ENCODE data around the gene MKRN2. TPM values are rescaled to one million over a fixed set of nuclear protein-coding genes. Genes with fewer than 3 reads are reported as not detected.
"Not testable (repeated sequence)": the region's sequence is repeated elsewhere in the genome, so short reads cannot be mapped to it uniquely, and the experiment has no call there.

The MKRN2 gene
- total RNA-seq, 1 donor: 19.7 TPM

- H3K27me3 ChIP-seq (ENCODE audit: insufficient read depth, low read length); H3K9me3 ChIP-seq (ENCODE audit: low read depth, low read length); H3K4me3 ChIP-seq (ENCODE audit: low read length): not testable (repeated sequence)
- H3K4me1 ChIP-seq (ENCODE audit: insufficient read depth, low read length): peaks cover 44% of the 10 kb centered on the region
Measured at GRCh38 chr3:12624964-12625363, 68.1 kb downstream of the MKRN2 start.

DNA sequence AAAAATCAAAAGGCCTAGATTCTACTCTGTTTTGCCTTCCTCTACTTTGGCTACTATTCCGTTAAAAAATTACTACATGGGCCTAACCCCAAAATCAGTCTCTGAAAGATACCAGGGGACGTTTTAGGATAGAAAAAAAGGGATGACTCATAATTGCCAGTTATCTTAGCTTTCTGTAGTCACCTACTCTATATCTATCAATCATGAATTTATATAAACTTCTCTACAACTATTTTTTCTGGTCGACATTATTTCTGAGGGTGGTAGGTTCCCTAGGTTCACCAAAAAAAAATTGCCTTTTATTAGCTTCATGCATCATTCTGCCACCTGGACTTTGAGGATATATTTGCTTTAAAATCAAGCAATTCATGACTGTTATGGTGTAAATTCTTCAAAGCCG lies 70.5 kb downstream of the MKRN2 start:
- Histone ChIP-seq H3K9me3 (ENCODE audit: low read depth, low read length) (no peaks in the 10 kb centered on the region), H3K4me3 (ENCODE audit: low read length) (no peak overlapping the region), H3K27me3 (ENCODE audit: insufficient read depth, low read length) (no peaks in the 10 kb centered on the region), H3K4me1 (ENCODE audit: insufficient read depth, low read length) (peaks cover 41% of the 10 kb centered on the region)

DNA sequence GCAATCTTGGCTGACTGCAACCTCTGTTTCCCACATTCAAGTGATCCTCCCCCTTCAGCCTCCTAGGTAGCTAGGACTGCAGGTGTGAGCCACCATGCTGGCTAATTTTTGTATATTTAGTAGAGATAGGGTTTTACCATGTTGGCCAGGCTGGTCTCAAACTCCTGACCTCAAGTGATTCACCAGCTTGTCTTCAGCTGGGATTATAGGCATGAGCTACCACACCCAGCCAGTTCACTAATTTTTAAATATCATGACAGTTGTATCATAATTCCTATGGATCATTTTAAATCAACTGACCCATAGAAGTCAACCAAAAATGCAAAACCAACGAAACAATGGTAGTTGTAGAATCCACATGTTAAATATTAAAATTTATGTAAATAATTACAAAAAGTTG lies 71.9 kb downstream of the MKRN2 start:
- Histone ChIP-seq H3K9me3 (ENCODE audit: low read depth, low read length) (no peaks in the 10 kb centered on the region), H3K4me1 (ENCODE audit: insufficient read depth, low read length) (peaks cover 41% of the 10 kb centered on the region), H3K4me3 (ENCODE audit: low read length) (no peak overlapping the region), H3K27me3 (ENCODE audit: insufficient read depth, low read length) (no peaks in the 10 kb centered on the region)

DNA sequence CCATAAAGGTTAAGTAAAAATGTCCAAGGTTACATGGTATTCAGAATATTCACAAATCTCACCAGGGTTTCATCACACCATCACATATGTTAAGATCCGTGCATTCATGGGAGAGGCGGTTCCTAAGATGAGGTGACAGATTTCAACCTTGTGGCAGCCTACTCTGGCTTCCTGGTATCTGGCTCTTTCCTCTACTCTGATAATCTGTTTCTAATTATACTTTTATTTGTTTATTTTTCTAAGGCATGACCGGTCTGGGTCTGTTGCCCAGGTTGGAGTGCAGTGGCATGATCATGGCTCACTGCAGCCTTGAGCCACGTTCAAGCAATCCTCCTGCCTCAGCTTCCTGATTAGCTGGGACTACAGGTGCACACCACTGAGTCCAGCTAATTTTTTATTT lies 72.7 kb downstream of the MKRN2 start:
- Histone ChIP-seq H3K9me3 (ENCODE audit: low read depth, low read length) (no peaks in the 10 kb centered on the region), H3K4me1 (ENCODE audit: insufficient read depth, low read length) (peaks cover 40% of the 10 kb centered on the region)

GRCh38 chr3:12630292-12630691 lies 73.4 kb downstream of the MKRN2 start:
- Histone ChIP-seq H3K4me1 (ENCODE audit: insufficient read depth, low read length) (peaks cover 33% of the 10 kb centered on the region), H3K27me3 (ENCODE audit: insufficient read depth, low read length) (no peaks in the 10 kb centered on the region), H3K9me3 (ENCODE audit: low read depth, low read length) (no peaks in the 10 kb centered on the region), H3K4me3 (ENCODE audit: low read length) (no peak overlapping the region)

More for the DNA sequence above, 72.7 kb downstream of the MKRN2 start:
- Histone ChIP-seq H3K27me3 (ENCODE audit: insufficient read depth, low read length) (no peaks in the 10 kb centered on the region), H3K4me3 (ENCODE audit: low read length) (no peak overlapping the region)

DNA sequence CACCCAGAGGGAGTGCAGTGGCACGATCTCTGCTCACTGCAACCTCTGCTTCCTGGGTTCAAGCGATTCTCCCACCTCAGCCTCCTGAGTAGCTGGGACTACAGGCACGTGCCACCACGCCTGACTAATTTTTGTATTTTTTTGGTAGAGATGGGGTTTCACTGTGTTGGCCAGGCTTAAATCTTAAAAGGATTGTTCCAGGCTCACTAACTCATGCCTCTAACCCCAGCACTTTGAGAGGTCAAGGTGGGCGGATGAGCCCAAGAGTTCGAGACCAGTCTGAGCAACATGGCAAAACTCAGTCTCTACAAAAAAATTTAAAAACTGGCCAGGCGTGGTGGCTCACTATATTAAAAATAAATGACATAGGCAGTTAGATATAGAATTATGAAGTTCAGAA lies 74.0 kb downstream of the MKRN2 start:
- H3K27me3 ChIP-seq (ENCODE audit: insufficient read depth, low read length); H3K9me3 ChIP-seq (ENCODE audit: low read depth, low read length); H3K4me3 ChIP-seq (ENCODE audit: low read length): not testable (repeated sequence)
- H3K4me1 ChIP-seq (ENCODE audit: insufficient read depth, low read length): peaks cover 27% of the 10 kb centered on the region

GRCh38 chr3:12632523-12632922 lies 75.6 kb downstream of the MKRN2 start:
- Histone ChIP-seq H3K9me3 (ENCODE audit: low read depth, low read length) (no peaks in the 10 kb centered on the region), H3K4me1 (ENCODE audit: insufficient read depth, low read length) (peaks cover 18% of the 10 kb centered on the region), H3K27me3 (ENCODE audit: insufficient read depth, low read length) (no peaks in the 10 kb centered on the region), H3K4me3 (ENCODE audit: low read length) (no peak overlapping the region)

- Histone ChIP-seq H3K4me1 (ENCODE audit: insufficient read depth, low read length) (peaks cover 18% of the 10 kb centered on the region), H3K9me3 (ENCODE audit: low read depth, low read length) (no peaks in the 10 kb centered on the region)
Measured at GRCh38 chr3:12633108-12633507, 76.2 kb downstream of the MKRN2 start.

More at GRCh38 chr3:12633108-12633507, 76.2 kb downstream of the MKRN2 start:
- Histone ChIP-seq H3K27me3 (ENCODE audit: insufficient read depth, low read length) (no peaks in the 10 kb centered on the region), H3K4me3 (ENCODE audit: low read length) (no peak overlapping the region)

Other genes starting within 250 kb of the MKRN2 start
- 12.7 TPM for gene TSEN2, start 72.6 kb upstream of the MKRN2 start, total RNA-seq
- gene MKRN2OS, start 11.6 kb upstream of the MKRN2 start, total RNA-seq: not detected
- gene RAF1, start 107.0 kb downstream of the MKRN2 start, total RNA-seq: 176 TPM
- 3.8 TPM for gene TMEM40, start 202.2 kb downstream of the MKRN2 start, total RNA-seq
- 0.84 TPM for gene CAND2, start 239.6 kb downstream of the MKRN2 start, total RNA-seq